HG03039 (cell line): Measurements from ENCODE around the gene CDH22.

ENCODE experiments used
- ATAC-seq: cut with Tn5 transposase; IDR thresholded peaks from one replicate; pipeline ENCODE4 v1.9.1; 2021; ENCODE audit warnings: mild to moderate bottlenecking, moderate library complexity; ENCODE audit not compliant: unreplicated experiment

Gene CDH22

GRCh38 chr20:46219190-46219589, 89.1 kb downstream of the CDH22 start:
- no peak for ATAC-seq

GRCh38 chr20:46218656-46219055, 89.6 kb downstream of the CDH22 start:
- ATAC-seq, result no peak

DNA sequence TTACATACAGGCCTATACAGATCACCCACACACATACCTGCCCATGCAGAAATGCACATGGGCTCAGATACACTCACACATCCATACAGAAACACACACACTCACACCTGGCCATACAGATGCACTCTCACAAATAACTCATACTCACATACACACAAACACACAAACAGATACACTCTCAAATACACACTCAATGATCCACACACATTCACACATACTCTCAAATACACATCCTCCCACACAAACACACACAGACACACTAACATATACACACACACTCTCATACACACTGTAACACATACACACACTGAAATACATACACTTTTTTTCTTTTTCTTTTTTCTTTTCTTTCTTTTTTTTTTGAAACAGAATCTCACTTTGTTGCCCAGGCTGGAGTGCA, 90.7 kb downstream of the CDH22 start:
- no peak for ATAC-seq

GRCh38 chr20:46216770-46217464, 91.4 kb downstream of the CDH22 start:
- no peak for ATAC-seq

GRCh38 chr20:46215913-46216707, 92.2 kb downstream of the CDH22 start:
- no peak for ATAC-seq

- ATAC-seq, result no peak
These were observed 93.3 kb downstream of the CDH22 start for GRCh38 chr20:46214824-46215488.

GRCh38 chr20:46213946-46214823, 94.1 kb downstream of the CDH22 start:
- no peak for ATAC-seq

GRCh38 chr20:46212876-46213275, 95.4 kb downstream of the CDH22 start:
- no peak for ATAC-seq

- ATAC-seq, result no peak
These were observed 96.0 kb downstream of the CDH22 start for GRCh38 chr20:46212252-46212651.

GRCh38 chr20:46211331-46211722, 97.0 kb downstream of the CDH22 start:
- no peak for ATAC-seq

GRCh38 chr20:46210672-46211330, 97.5 kb downstream of the CDH22 start:
- no peak for ATAC-seq

GRCh38 chr20:46209930-46210671, 98.2 kb downstream of the CDH22 start:
- no peak for ATAC-seq

DNA sequence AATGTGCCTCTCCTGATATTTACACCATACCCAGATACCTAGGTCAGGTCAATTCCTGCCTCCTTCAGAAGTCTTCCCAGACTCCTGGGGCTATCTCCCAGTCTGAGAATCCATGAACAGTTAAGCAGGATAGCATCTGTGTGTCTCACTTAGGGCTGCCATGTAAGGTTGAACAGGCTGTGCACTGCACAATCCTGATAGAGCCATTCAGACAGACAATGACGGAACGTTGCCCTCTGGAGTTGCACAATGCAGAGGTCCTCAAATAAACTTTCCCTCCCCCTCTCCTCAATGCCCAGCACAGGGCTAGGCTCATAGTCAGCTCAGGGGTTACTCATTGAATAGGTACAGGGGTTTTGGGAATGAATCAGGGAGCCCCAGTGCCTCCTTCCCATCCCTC, 100.5 kb downstream of the CDH22 start:
- no peak for ATAC-seq

- ATAC-seq, result no peak
These were observed 101.2 kb downstream of the CDH22 start for GRCh38 chr20:46206992-46207549.

GRCh38 chr20:46206025-46206424, 102.3 kb downstream of the CDH22 start:
- no peak for ATAC-seq

GRCh38 chr20:46205349-46205748, 102.9 kb downstream of the CDH22 start:
- ATAC-seq, result no peak

- no peak for ATAC-seq
These were observed 103.6 kb downstream of the CDH22 start for GRCh38 chr20:46204594-46205186.

- ATAC-seq, result no peak
These were observed 104.8 kb downstream of the CDH22 start for GRCh38 chr20:46203510-46203837.
